Measurements from ENCODE around the gene SPHK1. TPM values are rescaled to one million over a fixed set of nuclear protein-coding genes. Genes with fewer than 3 reads are reported as not detected.

SPHK1 gene
- total RNA-seq, 3 donors from 2014 or later (not counting 1 experiment from before 2014, with no cell fraction given): 7.6 to 9.2 (median 8.3) TPM

DNA sequence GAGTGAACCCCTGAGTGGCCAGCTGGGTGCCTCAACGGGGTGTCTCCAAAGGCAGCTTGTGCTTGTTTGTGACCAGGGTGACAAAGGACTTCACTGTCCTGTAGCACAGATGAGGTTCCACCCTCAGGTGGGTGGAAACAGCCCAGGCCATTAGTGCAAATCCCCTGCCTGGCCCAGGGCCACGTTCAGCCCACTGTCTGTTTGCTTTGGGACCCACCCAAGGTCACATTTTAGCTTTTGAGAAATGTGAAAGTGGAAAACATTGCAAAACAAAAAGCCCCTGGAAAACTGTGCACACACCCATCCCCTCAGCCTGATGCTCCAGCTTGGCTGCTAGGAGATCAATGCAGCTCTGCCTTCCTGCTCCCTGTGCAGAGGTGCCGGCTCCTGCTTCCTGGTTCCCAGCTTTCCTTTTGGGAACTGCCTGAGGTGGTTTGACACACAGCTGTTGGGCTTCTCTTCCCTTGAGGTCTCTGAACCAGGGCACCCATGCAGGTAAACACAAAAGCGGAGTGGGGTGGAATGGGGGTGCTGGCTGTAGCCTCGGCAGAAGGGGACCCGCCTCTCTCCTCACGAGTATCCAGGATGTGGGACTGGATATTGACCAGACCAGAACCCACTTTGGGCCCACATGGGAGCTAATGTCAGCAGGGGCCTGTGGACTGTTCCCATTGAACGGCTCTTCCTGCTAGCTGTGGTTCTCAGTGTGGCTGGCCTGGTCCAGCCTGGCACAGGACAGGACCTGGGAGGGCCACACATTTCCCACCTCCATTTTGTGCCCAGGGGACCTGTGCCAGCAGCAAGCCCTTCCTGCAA, 7.9 kb upstream of the SPHK1 start:
- Histone ChIP-seq H3K27ac (ENCODE audit: low read length) (no peak overlapping the region), H3K27me3 (ENCODE audit: control insufficient read depth, insufficient read depth, low read length) (no peaks in the 10 kb centered on the region), H3K36me3 (ENCODE audit: control insufficient read depth, insufficient read depth, low read length) (no peaks in the 10 kb centered on the region), H3K4me1 (ENCODE audit: control insufficient read depth, insufficient read depth, low read length) (no peaks in the 10 kb centered on the region), H3K4me3 (ENCODE audit: low read length) (no peak overlapping the region), H3K9me3 (ENCODE audit: control insufficient read depth, insufficient read depth, low read length) (no peaks in the 10 kb centered on the region)
- Mint-ChIP-seq H3K27ac (no peak overlapping the region), H3K9me3 (no peaks in the 10 kb centered on the region), H3K4me1 (no peaks in the 10 kb centered on the region), H3K36me3 (no peaks in the 10 kb centered on the region), H3K27me3 (ENCODE audit: low read depth in 2 of 2) (no peaks in the 10 kb centered on the region), H3K4me3 (no peak overlapping the region)
- no peak for DNase-seq
- TF ChIP-seq, protein P1, sequence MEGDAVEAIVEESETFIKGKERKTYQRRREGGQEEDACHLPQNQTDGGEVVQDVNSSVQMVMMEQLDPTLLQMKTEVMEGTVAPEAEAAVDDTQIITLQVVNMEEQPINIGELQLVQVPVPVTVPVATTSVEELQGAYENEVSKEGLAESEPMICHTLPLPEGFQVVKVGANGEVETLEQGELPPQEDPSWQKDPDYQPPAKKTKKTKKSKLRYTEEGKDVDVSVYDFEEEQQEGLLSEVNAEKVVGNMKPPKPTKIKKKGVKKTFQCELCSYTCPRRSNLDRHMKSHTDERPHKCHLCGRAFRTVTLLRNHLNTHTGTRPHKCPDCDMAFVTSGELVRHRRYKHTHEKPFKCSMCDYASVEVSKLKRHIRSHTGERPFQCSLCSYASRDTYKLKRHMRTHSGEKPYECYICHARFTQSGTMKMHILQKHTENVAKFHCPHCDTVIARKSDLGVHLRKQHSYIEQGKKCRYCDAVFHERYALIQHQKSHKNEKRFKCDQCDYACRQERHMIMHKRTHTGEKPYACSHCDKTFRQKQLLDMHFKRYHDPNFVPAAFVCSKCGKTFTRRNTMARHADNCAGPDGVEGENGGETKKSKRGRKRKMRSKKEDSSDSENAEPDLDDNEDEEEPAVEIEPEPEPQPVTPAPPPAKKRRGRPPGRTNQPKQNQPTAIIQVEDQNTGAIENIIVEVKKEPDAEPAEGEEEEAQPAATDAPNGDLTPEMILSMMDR (IDR thresholded peaks at IDR 0.05): no peak
- no peak for ATAC-seq
- WGBS (ENCODE audit: insufficient coverage): 76% methylated on average over 8 of the region's 8 CpGs
- intact Hi-C loops (cut with micrococcal nuclease): no loop called here

DNA sequence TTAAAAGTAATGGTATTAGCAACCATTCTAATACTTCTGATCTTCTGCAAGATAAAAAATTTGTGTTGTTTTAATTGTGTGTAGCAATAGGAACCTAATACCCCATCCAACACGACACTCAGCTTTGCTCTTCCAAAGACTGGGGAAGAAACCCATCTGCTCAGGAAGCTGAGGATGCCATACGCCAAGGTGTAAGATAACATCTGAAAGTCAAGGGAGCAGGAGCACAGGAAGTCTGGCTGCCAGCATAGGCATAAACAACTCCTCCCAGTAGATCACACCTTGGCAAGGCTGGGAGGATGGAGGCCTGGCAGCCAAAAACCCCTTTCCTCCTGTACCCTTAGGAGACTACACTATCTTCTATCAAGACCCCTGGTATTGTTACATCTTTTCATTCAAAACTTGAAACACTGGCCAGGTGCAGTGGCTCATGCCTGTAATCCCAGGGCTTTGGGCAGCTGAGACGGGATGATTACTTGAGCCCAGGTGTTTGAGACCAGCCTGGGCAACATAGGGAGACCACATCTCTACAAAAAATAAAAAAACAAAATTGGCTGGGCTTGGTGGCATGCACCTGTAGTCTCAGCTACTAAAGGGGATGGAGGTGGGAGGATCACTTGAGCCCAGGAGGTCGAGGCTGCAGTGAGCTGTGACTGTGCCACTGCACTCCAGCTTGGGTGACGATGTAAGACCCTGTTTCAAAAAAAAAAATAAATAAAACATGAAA, 5.7 kb upstream of the SPHK1 start:
- Histone ChIP-seq H3K27ac (ENCODE audit: low read length) (no peak overlapping the region), H3K4me3 (ENCODE audit: low read length) (no peak overlapping the region), H3K36me3 (ENCODE audit: control insufficient read depth, insufficient read depth, low read length) (no peaks in the 10 kb centered on the region), H3K27me3 (ENCODE audit: control insufficient read depth, insufficient read depth, low read length) (peaks cover 2% of the 10 kb centered on the region), H3K9me3 (ENCODE audit: control insufficient read depth, insufficient read depth, low read length) (no peaks in the 10 kb centered on the region), H3K4me1 (ENCODE audit: control insufficient read depth, insufficient read depth, low read length) (peaks cover 13% of the 10 kb centered on the region)
- peaks cover 3% of the 10 kb centered on the region in 2 donors for H3K4me1 Mint-ChIP-seq
- DNase-seq: no peak
- H3K36me3 Mint-ChIP-seq: no peaks in the 10 kb centered on the region
- ATAC-seq: no peak
- H3K4me3 Mint-ChIP-seq: no peak overlapping the region
- H3K9me3 Mint-ChIP-seq: no peaks in the 10 kb centered on the region
- TF ChIP-seq, protein P1 (IDR thresholded peaks at IDR 0.05): no peak
- WGBS (ENCODE audit: insufficient coverage): 85% methylated on average over 4 of the region's 5 CpGs
- H3K27me3 Mint-ChIP-seq (ENCODE audit: low read depth in 2 of 2): no peaks in the 10 kb centered on the region
- H3K27ac Mint-ChIP-seq: no peak overlapping the region
- intact Hi-C loops (cut with micrococcal nuclease): no loop called here

DNA sequence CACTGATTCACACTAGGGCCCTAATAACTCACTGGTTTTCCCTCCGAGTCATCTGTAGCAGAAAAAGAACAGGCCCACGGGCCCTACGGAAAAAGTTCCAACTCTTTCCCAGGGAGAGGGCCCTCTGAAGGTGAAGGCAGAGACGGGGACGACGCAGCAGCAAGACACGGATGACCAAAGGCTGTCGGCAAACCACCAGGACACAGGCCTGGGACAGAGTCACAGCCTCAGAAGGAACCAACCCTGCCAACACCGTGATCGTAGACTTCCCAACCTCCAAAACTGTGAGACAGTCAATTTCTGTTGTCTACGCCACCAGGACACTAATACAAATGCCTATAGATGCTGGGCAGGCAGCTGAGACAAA, 5.2 kb upstream of the SPHK1 start:
- WGBS (ENCODE audit: insufficient coverage): 95% methylated on average over 11 of the region's 11 CpGs
- no peak overlapping the region for H3K27ac Mint-ChIP-seq
- Histone ChIP-seq H3K36me3 (ENCODE audit: control insufficient read depth, insufficient read depth, low read length) (no peaks in the 10 kb centered on the region), H3K27ac (ENCODE audit: low read length) (no peak overlapping the region), H3K9me3 (ENCODE audit: control insufficient read depth, insufficient read depth, low read length) (no peaks in the 10 kb centered on the region), H3K4me3 (ENCODE audit: low read length) (no peak overlapping the region), H3K27me3 (ENCODE audit: control insufficient read depth, insufficient read depth, low read length) (peaks cover 2% of the 10 kb centered on the region), H3K4me1 (ENCODE audit: control insufficient read depth, insufficient read depth, low read length) (peaks cover 15% of the 10 kb centered on the region)
- H3K36me3 Mint-ChIP-seq: no peaks in the 10 kb centered on the region
- DNase-seq (no peak), ATAC-seq (no peak)
- TF ChIP-seq, protein P1 (IDR thresholded peaks at IDR 0.05): no peak
- peaks cover 5 to 6% of the 10 kb centered on the region in 2 donors for H3K4me1 Mint-ChIP-seq
- no peaks in the 10 kb centered on the region for H3K9me3 Mint-ChIP-seq
- peak overlapping the region; percentile 17 for H3K4me3 Mint-ChIP-seq
- H3K27me3 Mint-ChIP-seq (ENCODE audit: low read depth in 2 of 2): no peaks in the 10 kb centered on the region
- intact Hi-C loops (cut with micrococcal nuclease): no loop called here
